HG02610 (cell line): ENCODE data around the gene ACOT7.

Experiments used
- ATAC-seq: cut with Tn5 transposase; IDR thresholded peaks from one replicate; pipeline ENCODE4 v1.9.1; 2021; ENCODE audit warnings: mild to moderate bottlenecking, moderate library complexity; ENCODE audit not compliant: unreplicated experiment

ACOT7 gene

GRCh38 chr1:6424619-6425593 lies 31.3 kb upstream of the ACOT7 start, which contains the start of gene ESPN:
Gene ESPN (plus strand): TSS chr1:6424776. CDS start chr1:6424956, 180 bp downstream.
- no peak for ATAC-seq

GRCh38 chr1:6424000-6424565 lies 30.5 kb upstream of the ACOT7 start:
- no peak for ATAC-seq

GRCh38 chr1:6423321-6423999 lies 29.9 kb upstream of the ACOT7 start:
- ATAC-seq, result no peak

DNA sequence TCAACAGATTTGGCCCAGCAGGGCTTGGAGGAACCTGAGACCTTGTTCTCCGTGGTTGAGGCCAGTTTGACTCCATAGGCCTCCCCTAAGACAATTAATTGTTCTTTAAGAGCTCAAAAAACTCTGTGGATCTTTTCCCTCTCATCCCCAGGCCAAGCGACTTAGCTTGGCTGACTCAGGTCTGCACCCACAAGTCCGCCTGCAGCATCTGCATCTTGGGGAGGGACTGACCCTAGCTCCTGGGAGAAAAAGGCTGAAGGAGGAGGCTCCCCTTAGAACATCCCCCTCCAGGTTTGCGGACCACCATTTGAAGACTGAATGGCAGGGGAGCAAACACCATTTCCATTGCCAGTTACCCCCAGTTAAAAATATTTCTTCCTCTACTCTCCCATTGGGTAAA lies 27.7 kb upstream of the ACOT7 start:
- ATAC-seq, result no peak

- ATAC-seq, result no peak
These were observed 27.0 kb upstream of the ACOT7 start for GRCh38 chr1:6420454-6421042.

GRCh38 chr1:6419804-6420453 lies 26.4 kb upstream of the ACOT7 start, which contains the start of gene HES2:
Gene HES2 (minus strand): TSS chr1:6419919. CDS start chr1:6419820, 99 bp downstream.
- ATAC-seq, result no peak

GRCh38 chr1:6419397-6419803 lies 25.8 kb upstream of the ACOT7 start:
- no peak for ATAC-seq

- ATAC-seq, result no peak
These were observed 25.3 kb upstream of the ACOT7 start for GRCh38 chr1:6418668-6419396.

- no peak for ATAC-seq
These were observed 24.5 kb upstream of the ACOT7 start for GRCh38 chr1:6417961-6418667.

DNA sequence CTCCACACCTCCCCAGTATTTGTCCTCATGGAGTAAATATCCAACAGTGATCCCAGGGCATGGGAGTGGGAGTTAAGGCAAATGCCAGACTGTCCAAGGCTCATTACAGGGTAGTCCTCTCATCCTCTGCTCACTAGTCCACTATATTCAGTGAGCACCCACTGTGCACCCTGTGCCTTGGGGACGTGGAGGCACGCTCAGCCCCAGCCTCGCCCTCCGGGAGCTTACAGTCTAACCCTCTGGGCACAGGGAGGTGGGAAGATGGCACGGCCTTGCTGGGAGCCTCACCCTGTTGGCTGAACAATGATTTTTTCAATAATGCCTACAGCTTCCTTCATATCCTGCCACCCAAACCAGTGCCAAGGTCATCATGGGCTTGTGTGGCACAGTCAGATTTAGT lies 23.3 kb upstream of the ACOT7 start:
- ATAC-seq, result no peak

- no peak for ATAC-seq
These were observed 22.7 kb upstream of the ACOT7 start for GRCh38 chr1:6416295-6416656.

DNA sequence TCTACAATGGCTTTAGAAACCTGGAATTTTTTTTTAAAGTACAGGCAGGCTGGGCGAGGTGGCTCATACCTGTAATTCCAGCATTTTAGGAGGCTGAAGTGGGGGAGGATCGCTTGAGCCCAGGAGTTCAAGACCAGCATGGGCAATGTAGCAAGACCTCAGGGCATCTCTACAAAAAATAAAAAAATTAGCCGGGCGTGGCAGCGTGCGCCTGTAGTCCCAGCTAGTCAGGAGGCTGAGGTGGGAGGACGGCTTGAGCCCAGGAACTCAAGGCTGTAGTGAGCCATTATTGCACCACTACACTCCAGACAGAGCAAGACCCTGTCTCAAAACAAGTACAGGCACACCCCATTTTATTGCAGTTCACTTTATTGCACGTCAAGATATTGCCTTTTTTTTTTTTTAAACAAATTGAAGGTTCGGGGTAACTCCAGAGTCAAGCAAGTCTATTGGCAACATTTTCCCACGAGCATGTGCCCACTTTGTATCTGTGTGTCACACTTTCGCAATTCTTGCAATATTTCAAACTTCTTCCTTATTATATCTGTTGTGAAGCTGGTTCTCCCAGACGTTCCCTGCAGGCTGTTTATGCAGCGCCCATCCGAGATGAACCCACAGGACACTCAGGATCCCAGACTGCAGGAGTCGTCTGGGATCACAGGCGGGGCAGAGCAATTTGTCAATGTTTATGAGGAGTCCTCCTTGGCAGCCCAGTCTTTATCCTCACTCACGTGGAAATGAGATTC lies 21.5 kb upstream of the ACOT7 start:
- no peak for ATAC-seq

DNA sequence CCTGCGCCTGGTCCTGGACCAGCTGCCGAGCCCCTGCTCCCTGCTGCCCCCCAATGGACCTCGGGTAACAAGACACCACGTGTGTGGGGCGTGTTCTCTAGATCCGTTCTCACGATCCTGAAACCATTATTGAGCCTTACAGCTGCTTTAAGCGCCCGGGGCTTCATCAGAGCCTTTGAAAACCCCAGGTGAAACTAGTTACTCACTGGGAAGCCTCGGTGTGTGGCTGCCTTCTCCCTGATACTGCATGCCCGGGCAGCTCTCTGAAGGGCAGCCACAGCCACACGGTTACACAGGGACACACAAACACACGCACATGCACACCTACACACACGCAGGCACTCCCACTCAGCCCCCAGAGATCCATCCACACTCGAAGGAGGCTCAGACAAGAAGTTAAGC lies 20.9 kb upstream of the ACOT7 start:
- ATAC-seq, result peak; percentile 75

GRCh38 chr1:6412896-6413295 lies 19.3 kb upstream of the ACOT7 start:
- ATAC-seq, result no peak

DNA sequence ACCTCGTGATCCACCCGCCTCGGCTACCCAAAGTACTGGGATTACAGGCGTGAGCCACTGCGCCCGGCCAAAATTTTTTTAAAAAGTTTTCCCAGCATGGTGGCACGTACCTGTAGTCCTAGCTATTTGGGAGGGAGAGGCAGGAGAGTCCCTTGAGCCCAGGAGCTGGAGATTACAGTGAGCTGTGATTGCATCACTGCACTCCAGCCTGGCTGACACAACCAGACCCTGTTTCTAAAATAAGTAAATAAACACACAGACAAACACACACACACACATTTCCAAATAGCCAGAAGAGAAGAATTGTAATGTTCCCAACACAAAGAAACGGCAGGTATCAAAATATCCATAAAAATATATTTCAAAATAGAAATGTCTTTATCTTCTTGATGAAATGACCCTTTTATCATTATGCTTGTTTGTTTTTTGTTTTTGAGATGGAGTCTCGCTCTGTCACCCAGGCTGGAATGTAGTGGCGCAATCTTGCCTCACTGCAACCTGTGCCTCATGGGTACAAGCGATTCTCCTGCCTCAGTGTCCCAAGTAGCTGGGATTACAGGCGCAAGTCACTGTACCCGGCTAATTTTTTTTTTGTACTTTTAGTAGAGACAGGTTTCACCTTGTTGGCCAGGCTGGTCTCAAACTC lies 16.8 kb upstream of the ACOT7 start:
- ATAC-seq, result no peak

DNA sequence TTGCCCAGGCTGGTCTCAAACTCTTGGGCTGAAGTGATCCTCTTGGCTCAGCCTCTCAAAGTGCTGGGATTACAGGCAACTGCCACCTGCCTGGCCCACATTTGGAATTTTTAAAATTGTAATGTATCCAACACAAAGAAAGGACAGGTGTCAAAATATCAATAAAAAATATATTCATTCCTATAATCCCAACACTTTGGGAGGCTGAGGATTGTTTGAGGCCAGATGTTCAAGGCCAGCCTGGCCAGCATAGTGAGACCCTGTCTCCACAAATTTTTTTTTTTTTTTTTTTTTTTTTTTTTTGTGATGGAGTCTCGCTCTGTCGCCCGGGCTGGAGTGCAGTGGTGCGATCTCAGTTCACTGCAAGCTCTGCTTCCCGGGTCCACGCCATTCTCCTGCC lies 16.2 kb upstream of the ACOT7 start:
- ATAC-seq, result no peak

DNA sequence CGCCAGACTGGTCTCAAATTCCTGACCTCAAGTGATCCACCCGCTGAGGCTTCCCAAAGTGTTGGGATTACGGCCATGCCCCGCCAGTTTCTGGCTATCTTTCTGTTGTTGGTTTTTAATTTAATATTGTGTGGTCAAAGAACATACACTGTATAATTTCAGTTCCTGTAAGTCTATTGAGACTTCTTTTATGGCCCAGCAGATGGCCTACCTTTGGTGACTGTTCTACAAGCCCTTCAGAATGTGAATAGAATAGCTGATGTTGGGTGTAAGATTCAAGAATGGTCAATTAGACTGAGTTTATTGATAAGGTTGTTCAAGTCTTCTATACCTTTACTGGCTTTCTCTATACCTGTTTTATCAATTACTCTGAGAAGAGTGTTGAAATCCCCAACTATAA lies 15.5 kb upstream of the ACOT7 start:
- ATAC-seq, result no peak

GRCh38 chr1:6408023-6408422 lies 14.5 kb upstream of the ACOT7 start:
- ATAC-seq, result no peak
